ENCODE results near the gene UTRN.

- TF ChIP-seq, protein P1, sequence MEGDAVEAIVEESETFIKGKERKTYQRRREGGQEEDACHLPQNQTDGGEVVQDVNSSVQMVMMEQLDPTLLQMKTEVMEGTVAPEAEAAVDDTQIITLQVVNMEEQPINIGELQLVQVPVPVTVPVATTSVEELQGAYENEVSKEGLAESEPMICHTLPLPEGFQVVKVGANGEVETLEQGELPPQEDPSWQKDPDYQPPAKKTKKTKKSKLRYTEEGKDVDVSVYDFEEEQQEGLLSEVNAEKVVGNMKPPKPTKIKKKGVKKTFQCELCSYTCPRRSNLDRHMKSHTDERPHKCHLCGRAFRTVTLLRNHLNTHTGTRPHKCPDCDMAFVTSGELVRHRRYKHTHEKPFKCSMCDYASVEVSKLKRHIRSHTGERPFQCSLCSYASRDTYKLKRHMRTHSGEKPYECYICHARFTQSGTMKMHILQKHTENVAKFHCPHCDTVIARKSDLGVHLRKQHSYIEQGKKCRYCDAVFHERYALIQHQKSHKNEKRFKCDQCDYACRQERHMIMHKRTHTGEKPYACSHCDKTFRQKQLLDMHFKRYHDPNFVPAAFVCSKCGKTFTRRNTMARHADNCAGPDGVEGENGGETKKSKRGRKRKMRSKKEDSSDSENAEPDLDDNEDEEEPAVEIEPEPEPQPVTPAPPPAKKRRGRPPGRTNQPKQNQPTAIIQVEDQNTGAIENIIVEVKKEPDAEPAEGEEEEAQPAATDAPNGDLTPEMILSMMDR (IDR thresholded peaks at IDR 0.05; ENCODE audit: low read length), result no peak
- TF ChIP-seq EZH2 (optimal IDR thresholded peaks at IDR 0.05; ENCODE audit: low read depth, low read length), result no peak
These were observed 13.1 kb downstream of the UTRN start for GRCh38 chr6:144298194-144298593.
